ENCODE data around the gene UBE2Z.
"Not testable (repeated sequence)": the region's sequence is repeated elsewhere in the genome, so short reads cannot be mapped to it uniquely, and the experiment has no call there.

Gene UBE2Z

GRCh38 chr17:48908047-48908843 lies at the start of gene UBE2Z:
TSS of gene UBE2Z (plus strand) at chr17:48908407. CDS start at chr17:48908504, 97 bp downstream.
- peaks cover 12% of the 10 kb centered on the region for H3K36me3 Mint-ChIP-seq
- peak within 1 kb of the TSS; percentile 96 for H3K4me3 Mint-ChIP-seq
- peaks cover 46% of the 10 kb centered on the region for H3K4me1 Mint-ChIP-seq (ENCODE audit: low read depth)
- H3K27me3 Mint-ChIP-seq = no peaks in the 10 kb centered on the region
- H3K9me3 Mint-ChIP-seq (ENCODE audit: low read depth) = no peaks in the 10 kb centered on the region
- H3K27ac Mint-ChIP-seq = peak within 1 kb of the TSS; percentile 98

DNA sequence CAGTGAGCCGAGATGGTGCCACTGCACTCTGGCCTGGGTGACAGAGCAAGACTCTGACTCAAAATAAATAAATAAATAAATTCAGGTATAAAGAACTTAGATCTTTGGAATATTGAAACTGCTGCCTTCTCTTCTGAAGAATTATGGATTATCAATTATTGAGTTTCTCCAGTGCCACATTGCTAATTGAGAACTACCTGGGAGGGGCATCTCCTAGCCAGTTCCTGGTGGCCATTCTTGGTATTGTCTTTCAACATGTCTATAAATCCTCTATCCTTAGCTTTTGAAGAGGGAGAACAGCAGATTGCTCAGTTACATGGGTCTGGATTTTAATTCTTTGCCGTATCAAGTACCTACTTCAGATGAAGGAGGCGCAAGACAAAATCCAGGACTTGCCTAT lies 48.2 kb upstream of the UBE2Z start:
- Mint-ChIP-seq H3K4me3 (no peak overlapping the region), H3K9me3 (ENCODE audit: low read depth) (no peaks in the 10 kb centered on the region), H3K27me3 (no peaks in the 10 kb centered on the region), H3K27ac (no peak overlapping the region), H3K36me3 (peaks cover 24% of the 10 kb centered on the region), H3K4me1 (ENCODE audit: low read depth) (peaks cover 3% of the 10 kb centered on the region)

DNA sequence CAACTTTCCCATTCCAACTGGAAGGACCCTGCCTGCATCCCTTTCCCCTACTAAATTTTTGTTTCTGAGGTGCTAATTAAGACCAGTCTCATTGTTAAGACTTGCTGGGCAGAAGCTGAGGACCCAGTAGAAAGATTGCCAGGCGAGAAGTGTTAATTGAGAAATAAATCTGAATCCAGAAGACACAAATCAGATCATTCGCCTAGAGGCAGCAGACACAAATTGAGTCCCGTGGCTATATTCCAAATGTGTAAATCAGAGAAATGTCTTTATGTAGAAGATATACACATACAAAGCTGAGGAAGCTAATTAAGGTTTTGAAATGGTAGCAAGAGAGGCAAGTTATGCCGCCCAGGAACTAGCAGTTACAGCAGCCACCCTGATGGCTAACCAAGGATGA lies 47.8 kb upstream of the UBE2Z start:
- Mint-ChIP-seq H3K4me3 (no peak overlapping the region), H3K27me3 (no peaks in the 10 kb centered on the region), H3K36me3 (peaks cover 24% of the 10 kb centered on the region), H3K9me3 (ENCODE audit: low read depth) (no peaks in the 10 kb centered on the region), H3K4me1 (ENCODE audit: low read depth) (peaks cover 3% of the 10 kb centered on the region), H3K27ac (no peak overlapping the region)

- peaks cover 8% of the 10 kb centered on the region for H3K36me3 Mint-ChIP-seq
- H3K27me3 Mint-ChIP-seq = no peaks in the 10 kb centered on the region
- no peak overlapping the region for H3K27ac Mint-ChIP-seq
- H3K4me3 Mint-ChIP-seq = no peak overlapping the region
- H3K4me1 Mint-ChIP-seq (ENCODE audit: low read depth) = no peaks in the 10 kb centered on the region
- no peaks in the 10 kb centered on the region for H3K9me3 Mint-ChIP-seq (ENCODE audit: low read depth)
Measured at GRCh38 chr17:48868916-48869500, 39.2 kb upstream of the UBE2Z start.

DNA sequence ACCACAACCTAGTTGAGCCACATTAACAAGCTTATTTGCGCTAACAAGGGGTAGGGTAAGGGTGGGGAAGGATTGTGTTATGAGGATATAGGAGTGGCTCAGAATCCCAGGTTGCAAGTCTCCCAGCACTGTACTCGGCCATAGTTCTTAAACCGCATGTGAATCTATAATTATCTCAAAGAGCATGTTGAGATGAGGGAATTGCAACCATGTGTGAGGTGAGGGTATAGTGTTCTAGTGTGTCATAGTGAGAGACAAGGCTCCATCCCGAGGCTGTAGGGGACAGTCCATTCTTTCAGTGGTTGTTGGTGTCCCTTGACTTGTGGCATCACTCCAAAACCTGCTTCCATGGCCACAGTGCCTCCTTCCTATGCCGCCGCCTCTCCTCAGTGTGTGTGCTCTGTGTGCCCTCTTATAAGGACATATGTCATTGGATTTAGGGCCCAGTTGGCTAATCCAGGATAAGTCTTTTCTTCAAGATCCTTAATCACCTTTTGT lies 38.3 kb upstream of the UBE2Z start:
- peaks cover 2% of the 10 kb centered on the region for H3K36me3 Mint-ChIP-seq
- no peaks in the 10 kb centered on the region for H3K4me1 Mint-ChIP-seq (ENCODE audit: low read depth)
- H3K9me3 Mint-ChIP-seq (ENCODE audit: low read depth) = no peaks in the 10 kb centered on the region
- no peak overlapping the region for H3K27ac Mint-ChIP-seq
- H3K27me3 Mint-ChIP-seq = no peaks in the 10 kb centered on the region
- H3K4me3 Mint-ChIP-seq = no peak overlapping the region

- H3K4me3 Mint-ChIP-seq = no peak overlapping the region
- no peaks in the 10 kb centered on the region for H3K4me1 Mint-ChIP-seq (ENCODE audit: low read depth)
- no peaks in the 10 kb centered on the region for H3K9me3 Mint-ChIP-seq (ENCODE audit: low read depth)
- peaks cover 1% of the 10 kb centered on the region for H3K36me3 Mint-ChIP-seq
- no peaks in the 10 kb centered on the region for H3K27me3 Mint-ChIP-seq
- no peak overlapping the region for H3K27ac Mint-ChIP-seq
Measured at GRCh38 chr17:48871035-48871550, 37.1 kb upstream of the UBE2Z start.

DNA sequence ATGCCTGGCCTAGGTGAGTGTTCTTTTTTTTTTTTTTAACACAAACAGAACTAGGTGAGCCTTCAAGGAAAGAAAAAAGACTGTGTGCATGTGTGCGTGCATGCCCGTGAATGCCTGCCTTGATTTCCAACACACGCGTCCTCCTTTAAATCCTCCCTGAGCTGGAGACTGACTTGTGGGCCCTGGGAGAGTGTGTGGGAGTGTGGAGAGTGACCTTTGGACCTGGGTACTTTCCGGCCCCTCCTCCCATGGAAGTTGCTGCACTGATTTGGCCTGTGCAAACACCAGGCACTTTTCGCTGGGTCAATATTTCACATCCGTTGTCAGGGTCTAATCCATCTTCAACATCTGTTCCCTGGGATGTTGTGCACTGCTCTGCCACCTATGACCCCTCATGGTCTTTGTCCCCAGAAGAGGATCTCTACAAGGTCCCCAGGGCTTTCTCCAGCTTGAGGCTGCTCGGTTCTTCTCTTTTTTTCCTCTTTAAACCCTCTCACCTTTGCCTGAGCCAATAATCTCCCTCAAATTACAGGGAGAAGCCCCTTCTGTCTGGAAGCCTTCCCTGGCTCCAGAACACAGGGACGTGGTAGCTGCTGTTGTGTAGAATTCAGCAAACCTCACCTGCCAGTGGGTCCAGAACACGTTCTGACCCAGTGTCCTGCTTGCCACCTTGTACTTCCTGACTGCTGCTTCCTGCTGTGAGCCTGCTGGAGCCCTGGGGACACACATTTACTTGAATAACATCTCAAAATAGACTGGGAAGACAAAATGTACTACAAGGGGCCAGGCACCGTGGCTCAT lies 36.5 kb upstream of the UBE2Z start:
- H3K27me3 Mint-ChIP-seq = no peaks in the 10 kb centered on the region
- no peaks in the 10 kb centered on the region for H3K4me1 Mint-ChIP-seq (ENCODE audit: low read depth)
- no peaks in the 10 kb centered on the region for H3K36me3 Mint-ChIP-seq
- H3K9me3 Mint-ChIP-seq (ENCODE audit: low read depth) = no peaks in the 10 kb centered on the region
- no peak overlapping the region for H3K4me3 Mint-ChIP-seq
- peak overlapping the region; percentile 17 for H3K27ac Mint-ChIP-seq

DNA sequence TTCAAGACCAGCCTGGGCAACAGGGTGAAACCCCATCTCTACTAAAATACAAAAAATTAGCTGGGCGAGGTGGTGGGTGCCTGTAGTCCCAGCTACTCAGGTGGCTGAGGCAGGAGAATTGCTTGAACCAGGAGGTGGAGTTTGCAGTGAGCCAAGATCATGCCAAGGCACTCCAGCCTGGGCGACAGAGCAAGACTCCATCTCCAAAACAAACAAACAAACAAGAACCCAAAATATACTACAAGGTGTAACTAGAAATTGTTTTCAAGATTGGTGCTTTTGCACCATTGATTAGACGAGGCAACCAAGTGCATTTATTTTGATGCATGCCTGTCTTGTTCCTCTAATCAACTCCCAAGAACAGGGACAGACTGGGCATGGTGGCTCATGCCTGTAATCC lies 35.8 kb upstream of the UBE2Z start:
- not testable (repeated sequence) for H3K27me3 Mint-ChIP-seq; H3K4me3 Mint-ChIP-seq; H3K36me3 Mint-ChIP-seq; H3K9me3 Mint-ChIP-seq (ENCODE audit: low read depth); H3K4me1 Mint-ChIP-seq (ENCODE audit: low read depth); H3K27ac Mint-ChIP-seq

DNA sequence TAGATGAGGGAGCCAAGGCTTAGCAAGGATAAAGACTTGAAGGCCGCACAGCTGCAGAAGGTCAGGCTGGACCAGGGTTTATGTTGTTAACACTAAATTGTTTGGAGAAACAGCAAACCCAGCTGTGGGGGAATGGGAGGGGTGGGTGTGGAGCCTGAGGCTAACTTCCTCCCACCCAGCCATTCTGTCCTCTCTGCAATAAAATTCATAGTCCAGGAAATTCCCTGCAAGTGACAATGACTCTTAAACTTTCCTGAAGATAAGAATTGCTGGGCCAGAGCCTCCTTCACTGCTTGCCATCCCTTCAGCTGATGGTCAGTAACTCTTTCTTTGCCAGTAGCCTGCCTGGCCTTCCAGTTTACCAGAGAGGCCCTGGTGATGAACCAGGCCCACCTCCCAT lies 35.0 kb upstream of the UBE2Z start:
- H3K36me3 Mint-ChIP-seq = no peaks in the 10 kb centered on the region
- no peak overlapping the region for H3K27ac Mint-ChIP-seq
- no peaks in the 10 kb centered on the region for H3K9me3 Mint-ChIP-seq (ENCODE audit: low read depth)
- H3K4me3 Mint-ChIP-seq = no peak overlapping the region
- no peaks in the 10 kb centered on the region for H3K4me1 Mint-ChIP-seq (ENCODE audit: low read depth)
- peaks cover 2% of the 10 kb centered on the region for H3K27me3 Mint-ChIP-seq

GRCh38 chr17:48873696-48874443 lies 34.3 kb upstream of the UBE2Z start:
- no peak overlapping the region for H3K27ac Mint-ChIP-seq
- no peaks in the 10 kb centered on the region for H3K36me3 Mint-ChIP-seq
- H3K9me3 Mint-ChIP-seq (ENCODE audit: low read depth) = no peaks in the 10 kb centered on the region
- H3K4me3 Mint-ChIP-seq = no peak overlapping the region
- peaks cover 2% of the 10 kb centered on the region for H3K27me3 Mint-ChIP-seq
- no peaks in the 10 kb centered on the region for H3K4me1 Mint-ChIP-seq (ENCODE audit: low read depth)

GRCh38 chr17:48878920-48879898 lies 29.0 kb upstream of the UBE2Z start:
- no peak overlapping the region for H3K4me3 Mint-ChIP-seq

DNA sequence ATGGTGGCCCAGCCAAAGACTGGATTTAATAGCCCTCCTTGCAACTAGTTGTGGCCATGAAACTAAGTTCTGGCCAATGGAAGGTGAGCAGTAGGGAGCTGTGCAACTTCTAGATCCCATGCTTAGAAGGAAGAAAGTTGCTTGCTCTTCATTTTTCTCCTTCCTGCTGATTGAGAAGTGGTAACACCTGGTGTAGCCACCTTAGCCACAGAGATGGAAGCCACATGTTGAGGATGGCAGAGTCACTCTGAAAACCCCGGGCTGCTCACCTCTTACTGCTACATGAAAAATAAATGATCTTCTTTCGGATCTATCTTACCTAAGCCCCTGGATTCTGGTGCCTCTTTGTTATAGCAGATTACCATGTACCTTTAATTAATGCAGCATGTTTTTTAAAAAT lies 25.9 kb upstream of the UBE2Z start:
- H3K36me3 Mint-ChIP-seq = no peaks in the 10 kb centered on the region
- H3K9me3 Mint-ChIP-seq (ENCODE audit: low read depth) = no peaks in the 10 kb centered on the region
- peaks cover 4% of the 10 kb centered on the region for H3K4me1 Mint-ChIP-seq (ENCODE audit: low read depth)
- H3K27me3 Mint-ChIP-seq = peaks cover 2% of the 10 kb centered on the region
- H3K27ac Mint-ChIP-seq = no peak overlapping the region
- H3K4me3 Mint-ChIP-seq = no peak overlapping the region

More at GRCh38 chr17:48878920-48879898, 29.0 kb upstream of the UBE2Z start:
- no peak overlapping the region for H3K27ac Mint-ChIP-seq
- H3K4me1 Mint-ChIP-seq (ENCODE audit: low read depth) = no peaks in the 10 kb centered on the region
- no peaks in the 10 kb centered on the region for H3K9me3 Mint-ChIP-seq (ENCODE audit: low read depth)
- peaks cover 2% of the 10 kb centered on the region for H3K27me3 Mint-ChIP-seq
- H3K36me3 Mint-ChIP-seq = no peaks in the 10 kb centered on the region

DNA sequence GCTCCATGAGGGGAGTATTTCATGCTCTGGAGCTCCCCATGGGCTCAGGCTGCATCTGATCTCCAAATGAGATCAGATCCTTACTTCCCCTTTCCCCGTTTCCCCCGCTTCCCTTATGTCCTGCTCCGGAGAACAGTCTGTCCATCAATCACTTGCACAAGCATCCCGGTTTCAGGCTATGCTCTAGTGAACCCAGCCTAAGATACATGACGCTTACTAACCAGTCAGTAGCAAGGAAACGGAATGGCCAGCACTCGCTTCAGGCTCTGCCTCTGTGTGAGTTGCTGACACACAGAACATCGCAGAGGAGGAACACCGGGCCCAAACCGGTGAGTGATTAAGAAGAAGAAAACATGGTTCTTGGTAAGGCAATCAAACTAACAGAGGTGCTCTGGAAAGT lies 25.0 kb upstream of the UBE2Z start:
- Mint-ChIP-seq H3K9me3 (ENCODE audit: low read depth) (no peaks in the 10 kb centered on the region), H3K27ac (no peak overlapping the region), H3K27me3 (no peaks in the 10 kb centered on the region), H3K36me3 (no peaks in the 10 kb centered on the region), H3K4me1 (ENCODE audit: low read depth) (peaks cover 4% of the 10 kb centered on the region), H3K4me3 (no peak overlapping the region)

Measured in activated naive CD8-positive, alpha-beta T cell (primary cell).